ENCODE measurements around the gene TERT.
A peak's percentile ranks its signal among the peaks of the same experiment; 100 is the strongest.
"Not testable (repeated sequence)": the region's sequence is repeated elsewhere in the genome, so short reads cannot be mapped to it uniquely, and the experiment has no call there.

The TERT gene

GRCh38 chr5:1294835-1295649, at the start of gene TERT:
TSS of gene TERT (minus strand) at chr5:1295068. CDS start at chr5:1294989, 79 bp downstream.
- H3K9me3 Mint-ChIP-seq = no peaks in the 10 kb centered on the region
- peak within 1 kb of the TSS; percentile 37 for H3K4me3 Mint-ChIP-seq
- ATAC-seq = peak; percentile 56
- DNase-seq (ENCODE audit: low spot score in 2 of 2) = no peak
- H3K27ac Mint-ChIP-seq = no peak within 1 kb of the TSS
- no peaks in the 10 kb centered on the region for H3K4me1 Mint-ChIP-seq
- peaks cover 6% of the 10 kb centered on the region for H3K36me3 Mint-ChIP-seq

DNA sequence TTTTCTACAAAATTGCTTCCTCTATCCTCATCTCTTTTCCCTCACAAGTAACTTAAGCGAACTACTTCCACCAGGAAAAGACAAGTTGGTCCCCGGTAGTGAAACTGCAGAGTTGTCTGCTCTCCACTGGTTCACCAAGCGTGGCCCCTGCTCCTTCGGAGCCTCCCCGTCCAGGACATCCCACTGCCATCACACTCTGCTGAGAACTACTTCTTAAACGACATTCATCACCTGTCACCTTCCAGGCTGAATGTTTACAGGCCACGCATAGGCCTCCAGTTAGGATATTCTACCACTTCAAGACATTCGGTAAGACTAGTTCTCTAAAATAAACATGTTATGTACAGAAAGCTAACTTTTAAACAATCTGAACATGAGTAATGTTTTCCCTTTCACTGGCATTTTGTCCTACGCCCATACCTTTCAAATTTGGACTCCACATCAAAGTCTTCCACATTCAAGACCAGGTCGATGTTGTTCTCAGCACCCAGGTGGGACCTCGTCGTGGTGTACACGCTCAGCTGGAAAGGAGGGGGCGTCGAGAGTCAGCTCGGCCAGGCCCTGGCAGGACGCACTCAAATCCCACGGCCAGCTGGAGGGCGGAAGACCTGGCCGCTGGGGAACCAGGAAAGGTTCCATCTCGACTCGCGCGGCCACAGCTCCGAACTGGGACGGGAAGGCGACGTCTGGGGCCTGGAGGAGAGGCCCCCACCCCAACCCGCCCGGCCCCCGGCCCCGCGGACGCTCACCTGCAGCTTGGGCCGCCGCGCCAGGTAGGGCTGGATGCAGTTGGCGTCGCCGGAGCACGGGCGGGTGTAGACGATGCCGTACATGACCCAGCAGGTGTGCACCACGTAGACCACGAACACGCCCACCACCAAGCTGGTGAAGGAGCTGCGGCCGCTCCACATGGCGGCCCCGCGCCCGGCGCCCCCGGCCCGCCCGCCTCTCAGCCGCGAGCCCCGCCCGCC, 49.3 kb upstream of the TERT start:
- Mint-ChIP-seq H3K27ac (peak overlapping the region; percentile 90), H3K4me1 (peaks cover 22% of the 10 kb centered on the region), H3K36me3 (peaks cover 52% of the 10 kb centered on the region), H3K4me3 (peak overlapping the region; percentile 82), H3K9me3 (no peaks in the 10 kb centered on the region)
- no peak for DNase-seq (ENCODE audit: low spot score in 2 of 2)
- ATAC-seq = peak; percentile 2

DNA sequence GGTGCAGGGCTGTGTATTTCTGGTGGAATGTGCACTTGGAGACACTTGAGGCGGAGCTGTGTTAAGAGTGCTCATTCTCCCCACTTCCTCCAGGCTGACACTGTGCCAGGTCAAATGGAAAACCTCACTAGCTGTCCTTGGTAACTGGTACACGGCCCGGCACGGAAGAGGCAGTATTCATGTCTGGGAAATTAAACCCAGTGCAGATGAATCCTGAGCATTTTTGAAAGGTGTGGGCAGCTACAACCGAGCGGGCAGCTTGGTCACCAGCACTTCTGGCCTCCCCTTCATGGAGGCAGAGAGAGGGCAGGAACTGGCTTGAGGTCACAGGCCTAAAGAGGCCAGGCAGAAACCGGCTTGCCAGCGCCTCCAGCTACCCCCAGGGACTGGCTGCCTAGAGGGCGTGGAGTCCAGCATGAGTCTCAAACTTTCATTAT, 48.5 kb upstream of the TERT start:
- DNase-seq (ENCODE audit: low spot score in 2 of 2) = no peak
- Mint-ChIP-seq H3K27ac (no peak overlapping the region), H3K36me3 (peaks cover 61% of the 10 kb centered on the region), H3K9me3 (no peaks in the 10 kb centered on the region), H3K4me3 (peak overlapping the region; percentile 82), H3K4me1 (peaks cover 22% of the 10 kb centered on the region)
- ATAC-seq = no peak

- H3K27ac Mint-ChIP-seq; ATAC-seq; DNase-seq (ENCODE audit: low spot score in 2 of 2); H3K9me3 Mint-ChIP-seq: not testable (repeated sequence)
- Mint-ChIP-seq H3K4me1 (peaks cover 22% of the 10 kb centered on the region), H3K4me3 (peak overlapping the region; percentile 82), H3K36me3 (peaks cover 66% of the 10 kb centered on the region)
Measured at GRCh38 chr5:1342711-1343110, 47.8 kb upstream of the TERT start.

DNA sequence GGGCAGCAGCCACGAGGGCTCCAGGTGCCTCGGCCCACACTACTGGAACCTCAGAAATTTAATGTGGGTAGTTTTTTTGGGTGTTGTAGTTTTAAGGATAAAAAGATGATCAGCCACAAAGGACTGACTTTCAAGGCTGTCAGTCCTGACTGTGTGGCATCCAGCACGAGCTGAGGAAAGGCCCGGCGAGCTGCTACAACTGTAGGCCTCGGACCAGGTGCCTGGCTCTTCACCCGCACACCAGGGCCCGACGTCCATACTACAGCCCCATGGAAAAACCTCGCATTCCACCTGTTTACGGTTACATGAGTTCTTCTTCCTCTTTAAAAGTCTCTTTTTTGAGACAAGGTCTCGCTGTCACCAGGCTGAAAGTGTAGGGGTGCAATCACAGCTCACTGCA, 47.4 kb upstream of the TERT start:
- no peak for DNase-seq (ENCODE audit: low spot score in 2 of 2)
- no peak overlapping the region for H3K27ac Mint-ChIP-seq
- H3K9me3 Mint-ChIP-seq = no peaks in the 10 kb centered on the region
- peaks cover 22% of the 10 kb centered on the region for H3K4me1 Mint-ChIP-seq
- H3K36me3 Mint-ChIP-seq = peaks cover 69% of the 10 kb centered on the region
- no peak overlapping the region for H3K4me3 Mint-ChIP-seq
- no peak for ATAC-seq

DNA sequence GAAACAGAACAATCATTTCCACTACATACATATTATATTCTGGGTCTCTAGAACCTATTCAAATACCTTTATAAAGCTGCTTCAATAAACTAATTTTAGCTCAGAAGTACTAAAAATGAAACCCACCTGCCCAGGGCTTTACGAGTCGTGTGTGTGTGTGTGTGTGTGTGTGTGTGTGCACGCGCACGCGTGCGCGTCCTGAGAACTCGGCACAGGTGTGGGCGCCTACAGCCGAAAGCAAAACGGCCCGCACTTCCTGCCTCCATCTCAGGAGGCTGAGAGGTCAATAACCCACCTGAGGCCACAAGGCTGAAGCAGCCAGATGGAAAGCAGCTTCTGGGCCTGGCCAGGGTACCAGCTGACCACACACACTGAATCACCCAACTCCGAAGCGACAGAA, 47.0 kb upstream of the TERT start:
- Mint-ChIP-seq H3K4me1 (peaks cover 22% of the 10 kb centered on the region), H3K36me3 (peaks cover 73% of the 10 kb centered on the region), H3K4me3 (no peak overlapping the region), H3K27ac (no peak overlapping the region), H3K9me3 (no peaks in the 10 kb centered on the region)
- no peak for ATAC-seq
- no peak for DNase-seq (ENCODE audit: low spot score in 2 of 2)

DNA sequence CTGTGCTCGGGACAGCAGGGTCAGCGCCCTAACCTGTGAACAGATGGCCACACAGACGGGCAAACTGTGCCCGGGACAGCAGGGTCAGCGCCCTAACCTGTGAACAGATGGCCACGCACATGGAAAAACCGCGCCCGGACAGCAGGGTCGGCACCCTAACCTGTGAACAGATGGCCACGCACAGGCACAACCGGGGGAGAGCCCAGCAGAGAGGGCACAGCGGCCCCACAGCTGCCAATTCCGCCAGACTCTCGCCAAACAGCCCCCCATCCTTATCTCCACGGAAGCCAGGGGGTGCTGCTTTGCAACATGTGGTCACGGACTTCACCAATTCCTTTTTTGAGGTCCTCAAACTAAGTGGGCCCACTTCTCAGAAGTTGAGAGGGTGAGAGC, 44.9 kb upstream of the TERT start:
- H3K27ac Mint-ChIP-seq; H3K4me3 Mint-ChIP-seq; H3K9me3 Mint-ChIP-seq; ATAC-seq; DNase-seq (ENCODE audit: low spot score in 2 of 2): not testable (repeated sequence)
- peaks cover 87% of the 10 kb centered on the region for H3K36me3 Mint-ChIP-seq
- H3K4me1 Mint-ChIP-seq = peaks cover 12% of the 10 kb centered on the region

DNA sequence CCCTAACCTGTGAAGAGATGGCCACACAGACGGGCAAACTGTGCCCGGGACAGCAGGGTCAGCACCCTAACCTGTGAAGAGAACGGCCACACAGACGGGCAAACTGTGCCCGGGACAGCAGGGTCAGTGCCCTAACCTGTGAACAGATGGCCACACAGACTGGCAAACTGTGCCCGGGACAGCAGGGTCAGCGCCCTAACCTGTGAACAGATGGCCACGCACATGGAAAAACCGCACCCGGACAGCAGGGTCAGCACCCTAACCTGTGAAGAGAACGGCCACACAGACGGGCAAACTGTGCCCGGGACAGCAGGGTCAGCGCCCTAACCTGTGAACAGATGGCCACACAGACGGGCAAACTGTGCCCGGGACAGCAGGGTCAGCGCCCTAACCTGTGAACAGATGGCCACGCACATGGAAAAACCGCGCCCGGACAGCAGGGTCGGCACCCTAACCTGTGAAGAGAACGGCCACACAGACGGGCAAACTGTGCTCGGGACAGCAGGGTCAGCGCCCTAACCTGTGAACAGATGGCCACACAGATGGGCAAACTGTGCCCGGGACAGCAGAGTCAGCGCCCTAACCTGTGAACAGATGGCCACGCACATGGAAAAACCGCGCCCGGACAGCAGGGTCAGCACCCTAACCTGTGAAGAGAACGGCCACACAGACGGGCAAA, 44.4 kb upstream of the TERT start:
- H3K9me3 Mint-ChIP-seq; DNase-seq (ENCODE audit: low spot score in 2 of 2); ATAC-seq; H3K27ac Mint-ChIP-seq; H3K4me3 Mint-ChIP-seq: not testable (repeated sequence)
- H3K36me3 Mint-ChIP-seq = peaks cover 90% of the 10 kb centered on the region
- H3K4me1 Mint-ChIP-seq = peaks cover 11% of the 10 kb centered on the region

- H3K27ac Mint-ChIP-seq = no peak overlapping the region
- no peaks in the 10 kb centered on the region for H3K9me3 Mint-ChIP-seq
- ATAC-seq = no peak
- peaks cover 5% of the 10 kb centered on the region for H3K4me1 Mint-ChIP-seq
- no peak overlapping the region for H3K4me3 Mint-ChIP-seq
- no peak for DNase-seq (ENCODE audit: low spot score in 2 of 2)
- H3K36me3 Mint-ChIP-seq = peaks cover 90% of the 10 kb centered on the region
Measured at GRCh38 chr5:1338506-1339070, 43.7 kb upstream of the TERT start.

GRCh38 chr5:1338196-1338490, 43.3 kb upstream of the TERT start:
- ATAC-seq = no peak
- DNase-seq (ENCODE audit: low spot score in 2 of 2) = no peak
- Mint-ChIP-seq H3K4me1 (peaks cover 2% of the 10 kb centered on the region), H3K4me3 (no peak overlapping the region), H3K9me3 (no peaks in the 10 kb centered on the region), H3K36me3 (peaks cover 92% of the 10 kb centered on the region), H3K27ac (no peak overlapping the region)

DNA sequence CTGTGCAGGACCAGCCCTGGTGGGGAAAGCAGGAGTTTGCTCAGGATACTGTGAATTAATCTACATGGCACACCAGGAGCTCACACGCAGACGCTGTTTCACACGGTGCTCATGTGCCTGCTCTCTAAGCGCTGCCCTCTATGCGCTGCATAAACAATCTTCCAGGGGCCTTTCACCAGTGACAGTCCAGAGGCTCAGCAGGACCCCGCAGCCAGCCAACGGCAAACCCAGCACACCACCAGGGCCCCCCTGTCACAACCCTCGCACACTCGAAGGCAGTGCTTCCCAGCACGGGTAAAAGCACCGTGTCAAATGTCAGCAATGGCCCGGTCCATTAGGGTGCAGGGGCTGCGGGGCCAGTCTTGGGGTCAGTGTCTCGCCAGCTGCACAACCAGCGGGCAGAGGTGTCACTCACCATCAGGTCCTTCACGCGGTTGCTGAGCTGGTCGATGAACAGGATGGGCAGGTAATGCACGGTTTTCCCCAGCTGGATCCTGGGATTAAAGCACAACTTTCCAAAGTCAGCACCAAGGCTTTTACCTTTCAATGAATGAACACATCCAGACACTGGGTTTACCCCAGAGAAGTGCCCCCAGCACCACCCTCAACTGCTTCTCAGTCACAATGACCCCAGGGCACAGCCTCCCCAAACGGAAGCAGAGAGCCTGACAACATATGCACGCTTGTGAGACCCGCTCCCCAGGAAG, 42.8 kb upstream of the TERT start:
- ATAC-seq = no peak
- Mint-ChIP-seq H3K4me1 (no peaks in the 10 kb centered on the region), H3K27ac (no peak overlapping the region), H3K36me3 (peaks cover 92% of the 10 kb centered on the region), H3K9me3 (no peaks in the 10 kb centered on the region), H3K4me3 (no peak overlapping the region)
- no peak for DNase-seq (ENCODE audit: low spot score in 2 of 2)

DNA sequence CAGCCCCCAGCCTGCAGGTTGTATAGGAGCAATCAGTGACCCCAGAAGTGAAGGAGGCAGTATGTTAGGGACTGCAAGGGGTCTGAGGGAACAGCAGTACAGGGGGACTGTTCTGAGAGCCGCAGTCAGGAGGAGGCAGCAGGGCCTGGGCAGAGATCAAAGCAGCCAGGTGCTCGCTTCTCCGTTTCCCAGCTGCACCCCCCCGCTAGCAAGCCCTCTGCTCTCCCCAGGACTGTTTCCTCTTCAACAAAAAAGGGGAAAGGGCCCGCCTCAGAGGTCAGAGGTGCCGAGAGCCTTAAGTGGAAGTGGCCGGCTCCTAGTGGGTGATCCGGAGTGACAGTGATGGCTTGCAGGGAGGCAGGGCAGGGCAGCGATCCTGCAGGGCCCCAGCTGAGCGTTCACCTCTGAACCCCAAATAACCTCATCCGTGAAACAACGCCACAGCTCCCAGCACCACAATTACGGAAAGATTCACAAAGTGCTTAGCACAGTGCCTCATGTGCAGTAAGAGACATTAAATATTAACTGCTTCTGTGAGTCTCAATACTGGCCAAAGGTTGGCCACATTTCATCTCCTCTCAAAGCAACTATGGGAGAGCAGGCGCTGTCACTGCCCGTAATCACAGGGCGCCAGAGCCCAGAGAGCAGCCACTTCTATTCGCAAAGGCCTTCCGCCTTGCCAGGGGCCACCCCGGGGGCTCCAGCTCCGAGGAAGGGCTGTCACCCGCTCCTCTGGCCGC, 42.1 kb upstream of the TERT start:
- no peak for ATAC-seq
- Mint-ChIP-seq H3K9me3 (no peaks in the 10 kb centered on the region), H3K27ac (peak overlapping the region; percentile 45), H3K36me3 (peaks cover 92% of the 10 kb centered on the region), H3K4me3 (no peak overlapping the region), H3K4me1 (no peaks in the 10 kb centered on the region)
- no peak for DNase-seq (ENCODE audit: low spot score in 2 of 2)

GRCh38 chr5:1336106-1336561, 41.3 kb upstream of the TERT start:
- Mint-ChIP-seq H3K4me1 (no peaks in the 10 kb centered on the region), H3K27ac (peak overlapping the region; percentile 45), H3K9me3 (no peaks in the 10 kb centered on the region), H3K4me3 (no peak overlapping the region), H3K36me3 (peaks cover 90% of the 10 kb centered on the region)
- ATAC-seq = no peak
- DNase-seq (ENCODE audit: low spot score in 2 of 2) = no peak

DNA sequence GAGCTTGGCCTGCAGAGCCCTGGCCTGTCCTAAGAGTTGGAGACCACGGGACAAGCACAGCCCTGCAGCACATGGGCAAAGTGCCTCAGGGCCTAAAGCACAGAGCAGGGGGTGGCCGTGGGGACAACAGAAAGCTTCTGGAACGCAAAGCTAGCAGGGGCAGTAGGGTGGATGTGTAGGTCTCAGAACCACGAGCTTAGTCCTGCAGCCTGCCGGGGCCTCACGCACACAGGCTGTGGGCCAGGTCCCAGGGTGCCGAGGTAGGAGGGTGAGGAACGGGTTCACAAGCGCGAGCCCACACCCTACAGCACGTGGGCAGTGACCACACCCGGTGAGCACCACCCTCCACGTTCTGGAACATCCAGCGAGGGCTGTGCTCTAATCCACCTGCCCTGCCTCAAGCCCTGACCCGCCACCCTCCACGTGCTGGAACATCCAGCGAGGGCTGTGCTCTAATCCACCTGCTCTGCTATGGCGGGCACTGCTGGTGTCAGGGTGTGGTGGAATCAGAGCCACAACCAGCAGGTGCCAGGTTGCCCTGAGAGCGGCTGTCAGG, 40.8 kb upstream of the TERT start:
- ATAC-seq (no peak), DNase-seq (ENCODE audit: low spot score in 2 of 2) (no peak)
- peaks cover 90% of the 10 kb centered on the region for H3K36me3 Mint-ChIP-seq
- H3K9me3 Mint-ChIP-seq = no peaks in the 10 kb centered on the region
- H3K27ac Mint-ChIP-seq = peak overlapping the region; percentile 45
- H3K4me3 Mint-ChIP-seq = no peak overlapping the region
- H3K4me1 Mint-ChIP-seq = no peaks in the 10 kb centered on the region
